ENCODE results near the gene TLR1.

Gene TLR1

DNA sequence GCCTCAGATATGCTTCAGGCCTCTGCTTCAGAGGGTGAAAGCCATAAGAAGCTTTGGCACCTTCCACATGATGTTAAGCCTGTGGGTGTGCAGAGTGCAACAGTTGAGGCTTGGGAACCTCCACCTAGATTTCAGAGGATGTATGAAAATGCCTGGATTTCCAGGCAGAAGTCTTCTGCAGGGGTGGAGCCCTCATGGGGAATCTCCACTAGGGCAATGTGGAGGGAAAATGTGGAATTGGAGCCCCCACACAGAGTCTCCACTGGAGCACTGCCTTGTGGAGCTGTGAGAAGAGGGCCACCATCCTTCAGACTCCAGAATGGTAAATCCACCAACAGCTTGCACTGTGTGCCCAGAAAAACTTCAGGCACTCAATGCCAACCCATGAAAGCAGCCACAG is 57.0 kb downstream of the TLR1 start:
- no peaks in the 10 kb centered on the region for H4K20me1 ChIP-seq (ENCODE audit: insufficient read depth, low read length)
- H3K4me2 ChIP-seq (ENCODE audit: low read depth, low read length) = no peak overlapping the region
- H3K9ac ChIP-seq (ENCODE audit: low read length) = no peak overlapping the region
- no peak for TF ChIP-seq EZH2phosphoT487 (IDR thresholded peaks at IDR 0.05; ENCODE audit: low read length)
- no peak for TF ChIP-seq EZH2 (optimal IDR thresholded peaks at IDR 0.05; ENCODE audit: low read depth, low read length)
- TF ChIP-seq, protein P1, sequence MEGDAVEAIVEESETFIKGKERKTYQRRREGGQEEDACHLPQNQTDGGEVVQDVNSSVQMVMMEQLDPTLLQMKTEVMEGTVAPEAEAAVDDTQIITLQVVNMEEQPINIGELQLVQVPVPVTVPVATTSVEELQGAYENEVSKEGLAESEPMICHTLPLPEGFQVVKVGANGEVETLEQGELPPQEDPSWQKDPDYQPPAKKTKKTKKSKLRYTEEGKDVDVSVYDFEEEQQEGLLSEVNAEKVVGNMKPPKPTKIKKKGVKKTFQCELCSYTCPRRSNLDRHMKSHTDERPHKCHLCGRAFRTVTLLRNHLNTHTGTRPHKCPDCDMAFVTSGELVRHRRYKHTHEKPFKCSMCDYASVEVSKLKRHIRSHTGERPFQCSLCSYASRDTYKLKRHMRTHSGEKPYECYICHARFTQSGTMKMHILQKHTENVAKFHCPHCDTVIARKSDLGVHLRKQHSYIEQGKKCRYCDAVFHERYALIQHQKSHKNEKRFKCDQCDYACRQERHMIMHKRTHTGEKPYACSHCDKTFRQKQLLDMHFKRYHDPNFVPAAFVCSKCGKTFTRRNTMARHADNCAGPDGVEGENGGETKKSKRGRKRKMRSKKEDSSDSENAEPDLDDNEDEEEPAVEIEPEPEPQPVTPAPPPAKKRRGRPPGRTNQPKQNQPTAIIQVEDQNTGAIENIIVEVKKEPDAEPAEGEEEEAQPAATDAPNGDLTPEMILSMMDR (IDR thresholded peaks at IDR 0.05; ENCODE audit: low read length) = no peak
- no peak overlapping the region for H2AFZ ChIP-seq (ENCODE audit: low read length)
- no peaks in the 10 kb centered on the region for H3K9me2 ChIP-seq (replicated peaks; ENCODE audit: insufficient read depth, low read length)
- no peaks in the 10 kb centered on the region for H3K79me2 ChIP-seq (ENCODE audit: low read length)
- no peak overlapping the region for H3K27ac ChIP-seq (ENCODE audit: low read length)
- no peaks in the 10 kb centered on the region for H3K36me3 ChIP-seq (replicated peaks; ENCODE audit: insufficient read depth, low read length)
- no peak for DNase-seq
- H3K27me3 ChIP-seq (replicated peaks; ENCODE audit: insufficient read depth, low read length) = no peaks in the 10 kb centered on the region
- H3K9me3 ChIP-seq (replicated peaks; ENCODE audit: insufficient read depth, low read length) = no peaks in the 10 kb centered on the region
- no peak overlapping the region for H3K4me3 ChIP-seq (ENCODE audit: low read length)
- H3K4me1 ChIP-seq (ENCODE audit: low read length) = peaks cover 19% of the 10 kb centered on the region
- H3F3A ChIP-seq (ENCODE audit: insufficient read depth, low read length) = peaks cover 13% of the 10 kb centered on the region
